NCI-H82 treated with DMSO at 0.1 percent for 48 hours (cell line): Measurements from ENCODE around the gene NBEAL2.
A peak's percentile ranks its signal among the peaks of the same experiment; 100 is the strongest.

Experiments used
- DNase-seq: peaks from one replicate; lab custom pipeline; 2025; ENCODE audit not compliant: unreplicated experiment; lab: John Stamatoyannopoulos, UW

Gene NBEAL2

DNA sequence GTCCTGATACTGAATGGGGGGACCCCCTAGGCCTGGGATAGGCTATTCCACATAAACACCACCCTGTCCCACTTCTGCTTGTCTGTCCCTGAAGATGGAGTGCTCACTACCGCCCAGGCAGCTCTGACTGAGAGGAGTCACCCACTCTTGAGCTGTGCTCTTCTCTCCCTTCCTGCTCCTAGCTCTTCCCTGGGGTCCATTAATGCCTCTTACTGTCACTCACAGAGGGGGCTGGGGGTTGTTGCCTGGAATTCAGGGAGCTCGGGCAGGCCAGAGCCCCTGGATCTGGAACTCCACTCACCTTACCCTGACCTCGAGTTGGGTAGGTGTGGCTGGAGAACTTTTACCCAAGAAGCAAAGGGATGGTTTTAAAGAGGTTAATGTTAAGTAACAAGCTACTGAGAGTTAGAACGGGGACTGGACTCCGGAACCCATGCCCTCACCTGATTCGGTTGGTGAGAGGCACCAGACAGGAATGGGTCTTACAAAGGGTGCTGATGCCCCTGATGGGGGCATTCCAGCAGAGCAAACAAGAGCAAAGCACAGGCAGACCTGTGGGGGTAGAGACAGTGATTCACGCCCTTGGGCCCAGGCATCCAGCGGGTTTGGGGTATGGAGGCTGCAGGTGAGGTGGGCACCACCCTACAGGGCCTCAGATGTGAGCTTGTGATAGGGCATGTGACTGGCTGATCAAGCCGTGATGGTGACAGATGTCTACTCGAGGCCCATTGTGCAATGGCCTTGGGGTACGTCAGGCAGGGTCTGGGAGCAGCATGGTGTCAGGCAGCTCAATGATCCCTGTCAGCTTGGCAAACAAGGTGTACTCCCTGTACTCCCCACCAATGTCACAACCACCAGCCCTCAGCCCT is 5.4 kb downstream of the NBEAL2 start:
- DNase-seq, result no peak

DNA sequence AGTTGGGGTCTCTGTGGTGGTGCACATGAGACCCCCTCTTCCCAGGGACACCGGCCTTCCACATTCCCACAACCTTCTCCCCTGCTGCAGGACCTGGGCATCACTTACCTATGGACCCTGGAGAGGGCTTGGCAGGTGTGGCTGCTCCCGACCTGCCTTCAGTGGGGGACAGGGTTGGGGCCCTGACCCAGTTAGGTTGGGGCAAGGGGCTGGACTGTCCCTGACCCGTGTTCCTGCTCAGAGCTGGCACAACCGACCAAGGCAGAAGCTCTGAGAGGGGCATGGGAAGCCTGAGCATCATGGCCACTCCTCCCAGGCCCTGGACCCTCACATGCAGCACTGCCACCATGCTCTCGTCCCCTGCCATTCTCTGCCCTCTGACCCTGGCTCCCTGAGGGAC is 6.1 kb downstream of the NBEAL2 start:
- no peak for DNase-seq

DNA sequence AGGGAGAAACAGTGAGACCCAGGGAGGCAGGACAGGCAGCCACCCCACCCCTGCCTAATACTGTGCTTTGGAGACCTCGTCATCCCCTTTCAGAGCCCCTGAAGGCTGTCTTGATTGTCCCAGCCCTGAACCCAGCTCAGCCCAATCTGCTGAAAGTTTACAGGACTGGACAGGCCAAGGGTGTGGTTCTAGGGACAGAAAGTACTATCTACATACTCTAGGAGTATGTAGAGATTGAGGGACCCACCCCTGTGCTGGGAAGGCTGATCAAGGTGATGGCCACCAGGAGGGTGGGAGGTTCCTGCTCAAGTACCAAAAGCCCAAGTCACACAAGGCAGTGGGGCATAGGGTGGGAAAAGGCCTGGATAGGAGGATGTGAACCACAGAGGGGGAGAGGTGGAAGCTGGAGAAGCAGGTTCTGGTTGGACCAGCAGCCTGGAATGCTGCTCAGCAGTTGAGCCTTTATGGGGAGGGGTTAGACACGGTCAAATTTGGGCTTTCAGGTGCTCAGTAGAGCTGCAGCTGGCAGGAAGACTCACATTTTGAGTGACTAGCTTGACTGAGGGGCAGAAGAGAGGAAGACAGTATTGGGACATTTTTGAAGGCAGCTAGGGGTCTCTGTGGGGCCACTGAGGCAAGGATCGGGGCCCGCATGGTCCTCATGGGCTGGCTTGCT is 6.7 kb downstream of the NBEAL2 start:
- DNase-seq, result no peak

DNA sequence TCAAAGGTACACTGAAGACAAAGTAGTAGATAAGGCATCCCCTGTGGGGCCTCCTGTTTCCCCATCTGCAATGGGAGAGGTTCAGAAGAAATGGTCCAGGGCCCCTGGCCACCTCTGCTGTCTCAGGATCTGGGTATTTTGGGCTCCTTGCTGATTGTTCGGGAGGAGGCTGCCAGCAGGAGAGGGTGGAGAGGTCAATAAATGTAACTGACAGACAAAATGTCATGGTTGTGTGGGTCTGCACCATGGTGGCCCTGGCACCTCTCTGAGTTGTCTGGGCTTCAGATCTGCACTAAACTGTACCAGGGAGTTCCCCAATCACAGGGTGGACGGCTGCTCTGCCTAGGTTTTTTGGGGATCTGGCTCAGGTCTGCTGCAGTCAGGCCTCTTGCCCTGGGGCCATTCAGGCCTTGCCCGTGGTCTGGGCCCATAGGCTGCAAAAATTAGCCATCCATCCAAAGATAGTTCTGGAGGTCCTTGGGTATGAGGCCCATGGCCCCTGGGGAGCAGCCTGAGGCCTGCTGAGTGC is 7.4 kb downstream of the NBEAL2 start:
- DNase-seq, result no peak

DNA sequence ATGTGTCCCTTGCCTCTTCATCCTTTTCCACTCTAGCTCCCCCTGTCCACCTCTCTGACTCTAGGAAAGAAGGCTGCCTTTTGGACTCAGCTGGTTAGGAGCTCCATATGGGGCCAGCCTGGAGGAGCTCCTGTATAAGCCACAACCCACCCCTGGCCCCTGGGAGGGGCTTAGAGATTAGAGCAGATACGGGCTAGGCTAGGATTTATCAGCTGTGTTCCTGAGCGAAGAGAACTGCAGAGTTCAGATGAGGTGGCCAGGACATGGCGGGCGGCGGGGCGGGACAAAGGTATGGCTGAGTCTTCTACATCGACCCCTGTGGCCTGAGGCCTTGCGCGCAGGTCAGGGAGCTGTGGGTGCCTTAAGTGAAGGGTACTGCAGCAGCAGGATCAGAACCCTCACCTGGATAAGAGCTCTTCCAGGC is 7.9 kb downstream of the NBEAL2 start:
- peak; percentile 84 for DNase-seq

DNA sequence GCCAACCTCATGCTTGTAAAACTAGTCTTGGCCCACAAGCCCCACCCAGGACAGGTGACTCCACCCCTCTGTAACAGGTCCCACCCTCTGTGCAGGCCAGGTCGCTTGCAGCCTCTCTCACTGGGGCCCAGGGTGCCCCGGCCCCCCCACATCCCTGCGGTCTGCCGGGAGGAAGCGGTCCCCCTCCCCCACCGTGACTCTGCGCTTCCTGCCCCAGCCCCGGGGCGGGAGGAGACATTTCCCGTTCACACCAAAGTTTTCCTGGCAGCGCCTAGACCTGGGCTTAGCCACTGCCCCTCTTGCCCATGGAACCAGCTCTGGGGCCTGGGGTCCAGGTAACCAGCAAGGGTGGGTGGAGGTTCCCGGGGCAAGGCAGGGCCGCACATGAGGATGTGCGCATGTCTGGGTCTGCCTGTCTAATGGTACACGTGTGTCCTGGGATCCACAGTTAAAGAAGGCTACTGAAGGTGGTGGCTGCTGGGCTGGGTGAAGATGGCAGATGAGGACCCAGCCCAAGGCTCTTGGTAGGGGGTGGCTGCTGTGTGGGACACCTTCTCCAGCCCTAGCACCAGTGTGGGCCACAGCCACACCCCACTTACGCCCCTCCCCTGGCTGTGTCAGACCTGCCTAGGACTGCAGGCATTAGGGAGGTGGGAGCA is 8.4 kb downstream of the NBEAL2 start:
- DNase-seq, result peak; percentile 35

DNA sequence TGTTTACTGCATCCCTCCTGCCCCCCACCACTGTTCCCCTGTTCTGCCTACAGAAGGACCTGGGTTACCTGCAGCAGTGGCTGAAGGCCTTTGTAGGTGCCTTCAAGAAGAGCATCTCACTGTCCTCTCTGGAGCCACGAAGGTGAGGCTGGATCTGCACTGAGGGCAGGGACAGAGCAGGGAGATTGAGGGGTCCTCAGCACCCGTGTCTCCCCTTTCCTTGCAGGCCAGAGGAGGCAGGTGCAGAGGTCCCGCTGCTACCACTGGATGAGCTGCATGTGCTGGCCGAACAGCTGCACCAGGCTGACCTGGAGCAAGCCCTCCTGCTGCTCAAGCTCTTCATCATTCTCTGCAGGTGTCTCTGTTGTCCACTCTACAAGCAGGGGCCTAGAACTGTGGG is 9.2 kb downstream of the NBEAL2 start:
- no peak for DNase-seq

DNA sequence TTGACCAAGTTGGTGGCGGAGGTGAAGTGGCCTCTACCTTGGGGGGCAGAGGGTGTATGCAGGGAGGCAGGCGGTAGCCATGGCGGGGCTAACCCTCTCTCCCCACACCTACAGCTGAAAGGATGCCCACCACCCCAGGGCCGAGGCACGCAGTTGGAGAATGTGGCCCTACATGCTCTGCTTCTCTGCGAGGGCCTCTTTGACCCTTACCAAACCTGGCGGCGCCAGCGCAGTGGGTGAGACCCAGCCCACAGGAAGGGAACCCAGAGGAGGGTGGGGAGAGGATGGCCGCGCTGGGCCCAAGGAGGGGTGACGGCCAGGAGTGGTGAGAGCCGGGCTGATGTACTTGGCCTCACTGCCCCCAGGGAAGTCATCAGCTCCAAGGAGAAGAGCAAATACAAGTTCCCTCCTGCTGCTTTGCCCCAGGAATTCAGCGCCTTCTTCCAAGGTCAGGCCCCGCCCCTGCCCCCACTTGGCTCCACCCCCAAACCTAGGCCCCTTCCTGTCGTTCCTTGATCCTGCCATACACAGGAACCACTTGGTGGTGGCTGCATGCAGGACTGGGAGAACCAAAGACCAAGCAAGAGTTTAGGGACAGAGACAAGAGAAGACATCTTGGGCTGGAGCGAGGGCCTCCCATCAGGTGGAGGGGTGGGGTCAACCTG is 9.8 kb downstream of the NBEAL2 start:
- DNase-seq, result no peak

DNA sequence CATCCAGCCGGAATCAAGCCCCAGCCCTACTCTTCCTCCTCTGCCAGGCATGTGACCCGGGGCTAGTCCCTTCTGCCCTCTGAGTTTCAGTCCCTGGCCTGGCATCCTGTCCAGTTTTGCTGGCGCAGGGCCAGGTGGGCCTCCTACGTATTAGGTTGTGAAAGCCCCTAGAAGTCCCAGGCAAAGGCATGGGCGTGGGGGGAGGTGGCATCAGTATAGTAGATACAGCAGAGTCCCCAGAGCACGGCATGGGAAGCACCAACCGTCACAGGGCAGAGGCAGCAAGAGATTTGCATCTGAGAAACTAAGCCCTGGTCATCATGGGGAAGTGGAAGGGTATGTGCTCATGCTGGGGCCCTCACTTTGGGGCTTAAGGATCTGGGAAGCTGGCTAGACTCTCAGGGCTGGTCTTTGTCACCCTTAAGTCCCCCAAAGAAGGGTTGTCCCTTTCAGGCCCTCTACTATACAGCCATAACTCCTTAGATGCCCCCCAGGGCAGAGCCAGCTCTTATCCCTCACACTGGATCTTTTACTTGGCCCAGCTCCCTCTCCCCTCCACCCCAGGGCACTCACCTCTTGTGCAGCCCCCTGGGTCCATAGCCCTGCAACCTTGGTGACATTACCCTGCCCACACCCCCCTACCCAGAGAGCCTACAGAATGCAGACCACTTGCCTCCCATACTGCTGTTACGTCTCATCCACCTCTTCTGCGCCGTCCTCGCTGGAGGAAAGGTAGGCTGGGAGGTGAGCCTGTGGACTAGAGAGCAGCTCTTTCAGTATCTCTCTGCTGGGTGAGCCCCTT is 11.3 kb downstream of the NBEAL2 start:
- DNase-seq, result no peak

DNA sequence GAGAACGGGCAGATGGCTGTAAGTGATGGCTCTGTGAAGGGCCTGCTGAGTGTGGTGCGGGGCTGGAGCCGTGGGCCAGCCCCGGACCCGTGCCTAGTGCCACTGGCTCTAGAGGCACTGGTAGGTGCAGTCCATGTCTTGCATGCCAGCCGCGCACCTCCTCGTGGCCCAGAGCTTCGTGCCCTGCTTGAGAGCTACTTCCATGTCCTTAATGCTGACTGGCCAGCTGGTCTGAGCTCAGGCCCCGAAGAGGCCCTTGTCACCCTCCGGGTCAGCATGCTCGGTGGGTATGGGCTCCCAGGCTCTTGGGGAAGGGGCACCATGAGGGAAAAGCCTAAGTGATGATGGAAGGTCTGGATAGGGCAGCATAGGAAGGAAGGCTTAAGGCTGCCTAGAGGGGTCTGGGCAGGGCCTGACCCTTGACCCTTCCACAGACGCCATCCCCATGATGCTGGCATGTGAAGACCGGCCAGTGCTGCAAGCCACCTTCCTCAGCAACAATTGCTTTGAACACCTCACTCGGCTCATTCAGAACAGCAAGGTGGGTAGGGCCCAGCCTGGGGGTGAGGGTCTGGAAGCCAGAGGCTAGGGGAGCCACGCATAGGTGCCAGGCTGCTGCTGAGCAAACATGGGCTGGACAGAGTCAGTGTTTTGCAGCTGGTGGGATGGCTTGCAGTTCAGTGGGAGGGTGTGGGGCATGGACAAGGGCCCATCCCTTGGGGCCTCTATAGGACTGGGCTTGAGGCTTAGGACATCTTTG is 12.1 kb downstream of the NBEAL2 start:
- no peak for DNase-seq

DNA sequence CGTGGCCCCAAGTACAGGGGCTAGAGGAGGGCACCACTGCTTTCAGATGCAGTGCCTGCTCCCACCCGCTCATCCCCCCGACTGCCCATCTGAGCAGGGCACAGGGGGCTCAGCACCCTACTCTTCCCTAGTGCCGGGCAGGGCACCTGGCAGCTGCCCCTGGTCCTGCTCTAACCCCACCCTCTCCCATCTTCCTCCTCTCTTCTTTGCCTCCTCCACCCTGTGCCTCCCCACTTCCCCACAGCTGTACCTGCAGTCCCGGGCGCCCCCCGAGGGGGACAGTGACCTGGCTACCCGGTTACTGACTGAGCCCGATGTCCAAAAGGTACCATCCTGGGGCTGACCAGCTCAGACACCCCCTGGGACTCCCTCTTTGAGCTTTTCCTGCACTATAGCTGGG is 12.8 kb downstream of the NBEAL2 start:
- no peak for DNase-seq

DNA sequence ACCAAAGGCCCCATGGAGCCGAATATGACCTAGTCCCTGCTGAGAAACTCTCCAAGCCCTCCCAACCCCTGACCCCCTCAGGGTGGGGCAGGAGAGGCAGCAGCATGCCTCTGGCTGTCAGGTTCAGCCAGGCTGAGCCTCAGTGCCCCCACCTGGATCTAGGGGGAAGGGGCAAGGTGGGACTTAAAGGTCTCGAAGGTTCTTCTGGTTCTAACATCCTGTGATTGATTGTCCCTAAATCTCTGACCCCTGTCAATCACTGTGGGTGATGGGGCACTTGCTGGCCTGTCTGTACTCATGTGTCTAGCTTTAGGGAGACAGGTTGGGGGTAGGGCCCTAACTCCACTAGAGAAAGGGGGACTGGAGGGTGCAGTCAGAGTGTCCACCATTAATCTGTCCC is 13.8 kb downstream of the NBEAL2 start:
- no peak for DNase-seq

DNA sequence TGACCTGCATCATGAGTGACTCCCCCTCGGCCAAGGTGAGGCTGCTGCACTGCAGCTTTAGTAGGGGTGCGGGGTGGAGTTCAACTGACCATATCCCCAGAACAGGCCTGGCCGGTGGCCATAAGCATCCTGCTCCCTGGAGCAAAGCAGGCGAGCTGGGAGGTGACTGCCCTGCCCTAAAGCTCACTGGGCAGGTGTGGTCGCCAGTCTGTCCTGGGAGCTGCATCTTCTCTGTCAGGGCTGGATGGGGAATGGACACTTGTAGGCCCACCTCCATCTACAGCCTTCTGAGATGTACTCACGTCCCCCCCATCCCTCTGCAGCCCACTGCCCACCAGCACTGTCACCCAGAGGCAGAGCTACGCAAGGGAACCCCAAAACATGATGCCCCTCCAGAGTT is 14.5 kb downstream of the NBEAL2 start:
- no peak for DNase-seq

DNA sequence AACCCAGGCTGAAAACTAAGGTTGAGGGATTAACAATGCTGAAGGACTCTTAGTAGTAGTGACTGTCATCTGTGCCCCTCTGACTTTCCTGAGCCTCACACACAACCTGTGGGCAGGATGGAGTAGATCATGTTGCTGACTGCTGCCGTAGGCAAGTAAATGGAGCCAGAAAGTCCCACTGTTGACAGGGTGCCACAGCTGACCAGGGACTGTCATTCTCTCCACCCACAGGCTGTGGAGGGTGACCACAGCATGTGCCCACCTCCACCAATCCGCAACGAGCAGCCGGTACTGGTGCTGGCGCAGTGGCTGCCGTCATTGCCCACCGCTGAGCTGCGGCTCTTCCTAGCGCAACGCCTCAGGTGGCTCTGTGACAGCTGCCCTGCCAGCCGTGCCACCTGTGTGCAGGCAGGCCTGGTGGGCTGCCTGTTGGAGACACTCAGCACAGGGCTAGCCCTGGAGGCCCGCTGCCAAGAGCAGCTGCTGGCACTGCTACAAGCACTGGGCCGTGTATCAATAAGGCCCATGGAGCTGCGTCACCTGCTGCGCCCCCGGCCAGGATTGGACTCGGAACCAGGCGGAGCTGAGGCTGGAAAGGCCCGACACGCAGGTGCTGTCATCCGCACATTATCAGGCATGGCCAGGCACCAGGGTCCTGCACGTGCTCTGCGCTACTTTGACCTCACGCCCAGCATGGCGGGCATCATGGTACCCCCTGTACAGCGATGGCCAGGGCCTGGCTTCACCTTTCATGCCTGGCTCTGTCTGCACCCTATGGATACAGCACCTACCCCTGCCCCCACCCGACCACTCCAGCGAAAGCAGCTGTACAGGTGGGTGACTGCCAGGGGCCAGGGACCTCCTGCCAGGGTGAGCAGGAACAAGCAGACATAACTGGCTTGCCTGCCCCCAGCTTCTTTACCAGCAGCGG is 15.6 kb downstream of the NBEAL2 start:
- DNase-seq, result no peak

DNA sequence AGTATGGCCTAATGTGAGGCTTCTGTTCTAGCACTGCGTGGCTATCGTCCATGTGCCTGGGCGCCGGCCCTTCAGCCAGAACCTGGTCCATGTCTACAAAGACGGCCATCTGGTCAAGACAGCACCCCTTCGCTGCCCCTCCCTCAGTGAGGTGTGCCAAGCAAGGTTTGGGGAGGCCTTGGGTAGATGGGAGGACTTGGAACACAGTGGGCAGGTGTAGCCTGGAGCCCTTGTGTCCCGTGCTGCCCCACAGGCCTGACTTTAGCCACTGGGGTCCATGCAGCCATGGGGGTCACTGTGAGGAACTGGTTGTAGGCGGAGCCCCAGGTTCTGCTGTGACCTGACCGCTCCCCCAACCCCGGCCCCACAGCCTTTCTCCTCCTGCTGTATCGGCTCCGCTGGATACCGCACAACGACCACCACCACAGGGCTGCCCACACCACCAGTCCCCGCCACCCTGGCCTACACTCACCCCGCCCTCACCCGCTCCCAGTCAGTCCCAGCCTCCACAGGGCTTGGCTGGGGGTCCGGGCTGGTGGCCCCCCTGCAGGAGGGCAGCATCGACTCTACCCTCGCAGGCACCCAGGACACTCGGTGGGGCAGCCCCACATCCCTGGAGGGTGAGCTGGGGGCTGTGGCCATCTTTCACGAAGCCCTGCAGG is 16.6 kb downstream of the NBEAL2 start:
- DNase-seq, result no peak

DNA sequence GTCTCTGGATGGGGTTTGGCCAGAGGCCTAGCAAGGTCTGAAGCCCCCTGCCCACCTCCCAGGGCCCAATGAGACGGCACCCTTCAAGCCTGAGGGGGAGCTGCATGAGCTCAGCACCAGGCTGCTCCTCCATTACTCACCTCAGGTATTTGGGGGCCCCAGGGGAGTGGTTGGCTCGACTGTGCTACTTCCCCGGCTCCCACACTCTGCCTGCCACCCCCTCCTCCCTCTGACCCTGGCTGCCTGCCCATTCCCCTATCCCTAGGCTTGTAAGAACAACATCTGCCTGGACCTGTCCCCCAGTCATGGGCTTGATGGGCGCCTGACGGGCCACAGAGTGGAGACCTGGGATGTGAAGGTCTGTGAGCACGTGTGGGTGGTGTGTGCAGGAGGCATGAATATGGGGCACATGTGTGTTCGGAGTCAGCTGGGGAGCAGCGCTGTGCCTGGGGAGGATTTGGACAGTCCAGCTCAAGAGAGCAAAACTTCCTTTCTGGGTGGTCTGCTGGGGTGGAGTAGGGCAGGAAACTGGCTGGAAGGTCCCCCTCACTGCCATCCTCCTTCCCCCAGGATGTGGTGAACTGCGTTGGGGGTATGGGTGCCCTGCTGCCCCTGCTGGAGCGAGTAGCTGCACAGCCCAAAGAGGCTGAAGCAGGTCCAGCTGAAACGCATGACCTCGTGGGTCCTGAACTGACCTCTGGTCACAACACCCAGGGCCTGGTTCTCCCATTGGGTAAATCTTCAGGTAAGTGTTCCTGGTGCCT is 17.4 kb downstream of the NBEAL2 start:
- DNase-seq, result no peak

DNA sequence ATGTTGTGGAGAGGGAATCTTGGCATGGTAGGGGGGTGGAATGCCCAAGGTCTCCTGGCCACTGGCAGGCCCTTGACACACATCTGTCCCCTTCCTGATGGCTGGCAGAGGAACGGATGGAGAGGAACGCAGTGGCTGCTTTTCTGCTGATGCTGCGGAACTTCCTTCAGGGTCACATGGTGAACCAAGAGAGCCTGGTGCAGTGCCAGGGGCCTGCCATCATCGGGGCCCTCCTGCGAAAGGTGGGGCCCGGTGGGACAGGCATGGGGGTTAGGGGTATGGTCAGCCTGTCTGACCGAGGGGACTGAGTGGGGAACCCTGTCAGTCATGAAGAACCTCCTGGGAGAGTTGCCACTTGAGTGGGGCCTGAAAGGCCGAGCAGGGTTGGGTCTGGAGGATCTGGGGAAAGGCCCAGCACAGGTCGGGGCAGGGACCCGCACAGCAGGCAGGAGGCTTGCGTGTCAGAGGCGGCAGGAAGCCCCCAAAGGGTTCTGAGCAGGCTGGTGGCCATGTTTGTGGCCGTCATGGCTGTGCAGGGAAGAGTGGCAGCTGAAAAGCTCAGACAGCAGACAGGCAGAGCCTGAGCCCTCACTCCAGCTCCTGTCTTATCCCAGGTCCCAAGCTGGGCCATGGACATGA is 18.1 kb downstream of the NBEAL2 start:
- DNase-seq, result no peak
